Erythroblast (primary cell): Measurements from ENCODE around the gene TXNRD3.

ENCODE experiments used
- GATA1 ChIP-seq: IDR thresholded peaks from 2 replicates; pipeline ENCODE4 v1.6.1; 2011; ENCODE audit warnings: low read depth, mild to moderate bottlenecking, control low read depth, low read length, moderate library complexity
- POLR2A ChIP-seq: IDR thresholded peaks from 2 replicates; pipeline ENCODE4 v1.6.1; 2011; ENCODE audit warnings: mild to moderate bottlenecking, low read length

DNA sequence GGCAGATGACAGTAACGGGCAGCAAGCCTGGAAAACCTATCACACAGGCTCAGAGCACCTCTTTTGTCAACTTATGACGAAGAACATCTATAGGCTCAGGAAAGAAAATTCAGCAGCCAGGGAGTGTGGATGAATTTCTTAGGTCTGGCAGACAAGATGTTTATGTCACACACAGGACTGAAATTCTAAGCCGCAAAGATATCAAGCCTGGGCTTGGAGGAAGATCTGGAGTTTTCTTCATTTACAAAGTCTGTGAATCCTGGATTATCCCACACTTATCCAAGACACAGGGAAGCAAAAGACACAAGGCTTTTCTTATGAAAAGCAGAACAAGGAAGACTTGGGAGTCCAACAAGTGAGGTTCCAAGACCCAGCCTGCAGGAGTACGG is 25.7 kb upstream of the TXNRD3 start:
- TF ChIP-seq POLR2A: no peak
- TF ChIP-seq GATA1: no peak
